HG03457 (cell line): Measurements from ENCODE around the gene PRR20C.
"Not testable (repeated sequence)": the region's sequence is repeated elsewhere in the genome, so short reads cannot be mapped to it uniquely, and the experiment has no call there.

Experiments used
- ATAC-seq: cut with Tn5 transposase; IDR thresholded peaks from one replicate; pipeline ENCODE4 v1.9.1; 2021; ENCODE audit warnings: moderate number of reproducible peaks; ENCODE audit not compliant: unreplicated experiment

PRR20C gene

GRCh38 chr13:57153761-57154160, at the start of gene PRR20C:
TSS of gene PRR20C (plus strand) at chr13:57154061. CDS start at chr13:57154448, 387 bp downstream.
- ATAC-seq: not testable (repeated sequence)

DNA sequence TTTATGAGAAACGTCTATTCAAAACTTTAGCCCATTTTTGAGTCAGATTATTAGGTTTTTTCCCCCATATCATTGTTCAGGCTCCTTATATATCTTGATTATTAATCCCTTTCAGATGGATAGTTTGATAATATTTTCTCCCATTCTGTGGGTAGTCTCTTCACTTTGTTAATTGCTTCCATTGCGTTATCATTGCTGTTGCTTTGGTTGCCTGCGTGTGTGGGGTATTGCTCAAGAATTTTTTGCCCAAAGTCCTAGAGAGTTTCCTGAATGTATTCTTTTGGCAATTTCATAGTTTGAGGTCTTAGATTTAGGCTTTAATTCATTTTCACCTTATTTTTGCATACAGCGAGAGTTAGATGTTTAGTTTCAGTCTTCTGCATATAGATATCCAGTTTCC, 38.9 kb upstream of the PRR20C start:
- no peak for ATAC-seq

GRCh38 chr13:57123681-57124080, 30.2 kb upstream of the PRR20C start:
- no peak for ATAC-seq

GRCh38 chr13:57128909-57129308, 25.0 kb upstream of the PRR20C start:
- no peak for ATAC-seq

- no peak for ATAC-seq
Observed at GRCh38 chr13:57136093-57136492, 17.8 kb upstream of the PRR20C start.

DNA sequence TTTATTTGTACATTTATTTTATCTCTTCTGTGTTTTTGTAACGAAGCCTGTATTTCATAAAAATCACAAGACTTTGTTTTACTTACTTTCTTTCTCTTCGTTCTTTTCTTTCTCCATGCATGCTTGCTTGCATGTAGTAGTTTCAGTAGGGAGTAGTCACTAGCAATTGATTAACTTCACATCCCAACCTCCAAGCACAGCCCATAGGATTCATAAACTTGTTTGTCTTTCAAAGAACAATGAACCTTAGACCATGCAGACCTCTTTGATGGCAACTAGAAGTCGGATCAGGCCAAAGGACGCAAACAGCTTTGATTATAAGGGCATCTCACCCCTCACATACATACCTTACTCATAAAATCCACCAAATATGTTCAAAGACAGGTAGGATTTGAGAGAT, 16.3 kb upstream of the PRR20C start:
- no peak for ATAC-seq

- no peak for ATAC-seq
Observed at GRCh38 chr13:57138988-57139387, 14.9 kb upstream of the PRR20C start.

- not testable (repeated sequence) for ATAC-seq
Observed at GRCh38 chr13:57139781-57140180, 14.1 kb upstream of the PRR20C start.

DNA sequence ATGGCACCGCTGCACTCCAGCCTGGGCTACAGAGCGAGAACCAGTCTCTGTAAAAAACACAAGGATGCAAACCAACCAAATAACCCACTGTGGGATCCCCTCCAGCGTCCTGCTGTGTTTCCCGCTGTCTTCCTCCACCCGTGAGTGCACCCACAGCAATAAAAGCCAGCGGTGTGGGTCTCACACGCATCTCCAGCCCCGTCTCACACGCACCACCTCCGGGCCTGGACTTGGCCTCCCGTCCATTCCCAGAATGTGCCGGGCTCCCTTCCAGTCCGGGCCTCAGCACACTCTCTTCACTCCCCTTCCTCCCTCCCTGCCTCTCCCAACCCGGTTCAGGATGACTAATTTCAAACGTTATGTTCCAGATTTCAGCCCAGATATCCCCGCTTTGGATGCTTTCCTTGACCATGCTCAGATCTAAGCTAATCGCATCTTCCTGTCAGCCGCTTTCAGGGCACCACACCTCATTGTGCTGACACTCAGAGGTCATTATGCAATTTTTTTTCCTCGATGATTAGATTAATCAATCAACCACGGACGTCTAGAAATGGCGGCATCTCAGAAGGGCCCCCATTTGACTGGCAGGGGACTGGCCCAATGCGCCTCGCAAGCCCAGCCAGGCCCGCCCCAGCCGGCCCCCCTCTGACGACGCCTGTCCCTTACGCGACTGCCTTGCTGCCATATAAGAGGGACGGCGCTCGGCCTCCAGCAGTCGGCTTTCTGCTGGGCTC, 13.5 kb upstream of the PRR20C start, which contains the start of gene PRR20A:
TSS of gene PRR20A (plus strand) at position 684 of the 734 bp plus-strand sequence. CDS start 387 bp downstream, outside the sequence.
- not testable (repeated sequence) for ATAC-seq

GRCh38 chr13:57147188-57147587, 6.7 kb upstream of the PRR20C start, which contains the start of gene PRR20B:
TSS of gene PRR20B (plus strand) at chr13:57147488. CDS start at chr13:57147875, 387 bp downstream.
- not testable (repeated sequence) for ATAC-seq

DNA sequence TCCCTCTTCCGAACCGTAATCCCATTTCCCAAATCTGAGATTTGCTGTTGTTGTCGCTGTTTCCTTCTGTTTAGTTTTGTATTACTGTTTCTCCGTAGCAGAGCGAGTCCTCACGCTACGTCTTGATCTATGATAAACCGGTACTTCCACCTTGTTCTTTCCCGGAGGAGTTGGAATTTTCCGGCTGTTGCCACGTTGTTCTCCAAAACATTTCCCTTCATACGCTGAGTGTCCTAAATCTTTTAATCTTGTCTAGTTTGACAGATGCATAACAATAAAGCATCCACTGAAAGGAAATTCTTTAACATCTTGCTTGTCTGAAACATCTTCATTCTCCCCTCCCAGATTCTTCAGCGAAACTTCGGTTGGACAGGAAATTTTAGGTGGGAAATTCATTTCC, 5.8 kb upstream of the PRR20C start:
- ATAC-seq: not testable (repeated sequence)

DNA sequence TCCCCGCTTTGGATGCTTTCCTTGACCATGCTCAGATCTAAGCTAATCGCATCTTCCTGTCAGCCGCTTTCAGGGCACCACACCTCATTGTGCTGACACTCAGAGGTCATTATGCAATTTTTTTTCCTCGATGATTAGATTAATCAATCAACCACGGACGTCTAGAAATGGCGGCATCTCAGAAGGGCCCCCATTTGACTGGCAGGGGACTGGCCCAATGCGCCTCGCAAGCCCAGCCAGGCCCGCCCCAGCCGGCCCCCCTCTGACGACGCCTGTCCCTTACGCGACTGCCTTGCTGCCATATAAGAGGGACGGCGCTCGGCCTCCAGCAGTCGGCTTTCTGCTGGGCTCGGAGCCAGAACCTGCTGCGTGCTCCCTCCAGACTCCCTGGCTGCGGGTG, 6.5 kb downstream of the PRR20C start, which contains the start of gene PRR20D:
TSS of gene PRR20D (plus strand) at position 301 of the 400 bp plus-strand sequence. CDS start 387 bp downstream, outside the sequence.
- ATAC-seq: not testable (repeated sequence)

- not testable (repeated sequence) for ATAC-seq
Observed at GRCh38 chr13:57166897-57167296, 13.0 kb downstream of the PRR20C start, which contains the start of gene PRR20E. TSS of gene PRR20E (plus strand) at chr13:57167197. CDS start at chr13:57167584, 387 bp downstream.

GRCh38 chr13:57191667-57192066, 37.8 kb downstream of the PRR20C start:
- ATAC-seq: no peak
